ENCODE measurements around the gene PDE4D.

The PDE4D gene

DNA sequence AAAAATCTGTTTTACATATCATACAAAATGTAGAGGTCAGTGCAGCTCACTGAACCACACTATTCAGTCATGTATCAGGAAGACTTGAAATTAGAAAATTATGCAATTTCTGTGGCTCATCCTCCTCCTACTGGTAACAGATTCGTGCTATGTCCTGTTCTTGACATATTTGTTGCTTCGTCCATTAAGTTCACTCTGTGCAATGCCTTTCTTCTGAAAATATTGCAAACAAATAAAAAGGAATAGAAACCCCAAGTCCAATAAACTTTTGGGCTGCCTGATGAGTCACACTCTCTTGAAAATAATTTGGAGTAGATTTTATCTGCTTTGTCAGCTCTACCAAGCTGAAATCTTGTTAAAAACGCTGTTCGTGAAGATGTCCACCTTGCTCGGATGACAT, 919.4 kb downstream of the PDE4D start:
- peak; percentile 5 for DNase-seq (ENCODE audit: low read depth)

DNA sequence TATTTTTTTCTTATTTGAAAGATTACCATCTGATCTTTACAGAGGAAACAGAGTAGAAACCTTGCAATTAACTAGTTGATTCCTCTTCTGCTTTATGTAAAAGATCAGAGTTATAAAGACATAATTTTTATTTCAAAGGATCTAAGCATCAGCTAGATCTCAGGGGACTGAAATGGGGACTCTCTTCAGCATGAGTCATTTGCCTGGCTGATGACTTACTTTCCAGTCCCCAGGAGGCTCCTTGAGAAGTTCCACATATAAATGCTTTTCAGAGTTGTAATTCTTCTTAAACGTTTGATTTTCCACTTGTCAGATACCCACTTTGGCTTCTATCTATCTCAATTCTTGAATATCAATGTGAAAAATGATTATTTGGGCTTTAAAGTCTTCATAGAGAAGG, 921.2 kb downstream of the PDE4D start:
- TF ChIP-seq, protein P1, sequence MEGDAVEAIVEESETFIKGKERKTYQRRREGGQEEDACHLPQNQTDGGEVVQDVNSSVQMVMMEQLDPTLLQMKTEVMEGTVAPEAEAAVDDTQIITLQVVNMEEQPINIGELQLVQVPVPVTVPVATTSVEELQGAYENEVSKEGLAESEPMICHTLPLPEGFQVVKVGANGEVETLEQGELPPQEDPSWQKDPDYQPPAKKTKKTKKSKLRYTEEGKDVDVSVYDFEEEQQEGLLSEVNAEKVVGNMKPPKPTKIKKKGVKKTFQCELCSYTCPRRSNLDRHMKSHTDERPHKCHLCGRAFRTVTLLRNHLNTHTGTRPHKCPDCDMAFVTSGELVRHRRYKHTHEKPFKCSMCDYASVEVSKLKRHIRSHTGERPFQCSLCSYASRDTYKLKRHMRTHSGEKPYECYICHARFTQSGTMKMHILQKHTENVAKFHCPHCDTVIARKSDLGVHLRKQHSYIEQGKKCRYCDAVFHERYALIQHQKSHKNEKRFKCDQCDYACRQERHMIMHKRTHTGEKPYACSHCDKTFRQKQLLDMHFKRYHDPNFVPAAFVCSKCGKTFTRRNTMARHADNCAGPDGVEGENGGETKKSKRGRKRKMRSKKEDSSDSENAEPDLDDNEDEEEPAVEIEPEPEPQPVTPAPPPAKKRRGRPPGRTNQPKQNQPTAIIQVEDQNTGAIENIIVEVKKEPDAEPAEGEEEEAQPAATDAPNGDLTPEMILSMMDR (IDR thresholded peaks at IDR 0.05; ENCODE audit: insufficient read depth, low read depth, low read length, missing control alignments): no peak
- no peak for DNase-seq (ENCODE audit: low read depth)
- no peak overlapping the region for H3K4me3 ChIP-seq (ENCODE audit: low read length)

More for the DNA sequence above, 919.4 kb downstream of the PDE4D start:
- TF ChIP-seq, protein P1 (IDR thresholded peaks at IDR 0.05; ENCODE audit: insufficient read depth, low read depth, low read length, missing control alignments): no peak
- H3K4me3 ChIP-seq (ENCODE audit: low read length): no peak overlapping the region

DNA sequence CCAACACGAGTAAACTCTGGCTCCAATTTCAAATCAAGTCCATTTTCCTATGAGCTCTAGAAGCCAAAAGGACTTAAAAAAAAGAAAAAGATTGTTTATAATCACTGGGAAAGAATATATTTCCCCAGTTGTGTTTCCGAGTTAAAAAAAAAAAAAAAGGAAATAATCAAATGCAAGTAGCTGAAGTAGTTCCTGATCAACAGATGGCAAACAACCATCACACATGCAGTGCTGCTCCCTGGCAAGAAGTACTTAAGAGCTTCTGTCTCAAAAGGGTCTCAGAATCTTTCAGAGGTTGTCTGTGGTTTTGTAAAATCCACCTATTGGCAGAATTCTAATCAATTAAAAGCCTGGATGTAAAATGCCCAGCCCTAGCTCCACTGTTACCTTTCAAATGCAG, 922.8 kb downstream of the PDE4D start:
- no peak for DNase-seq (ENCODE audit: low read depth)
- H3K4me3 ChIP-seq (ENCODE audit: low read length): no peak overlapping the region
- TF ChIP-seq, protein P1 (IDR thresholded peaks at IDR 0.05; ENCODE audit: insufficient read depth, low read depth, low read length, missing control alignments): no peak

DNA sequence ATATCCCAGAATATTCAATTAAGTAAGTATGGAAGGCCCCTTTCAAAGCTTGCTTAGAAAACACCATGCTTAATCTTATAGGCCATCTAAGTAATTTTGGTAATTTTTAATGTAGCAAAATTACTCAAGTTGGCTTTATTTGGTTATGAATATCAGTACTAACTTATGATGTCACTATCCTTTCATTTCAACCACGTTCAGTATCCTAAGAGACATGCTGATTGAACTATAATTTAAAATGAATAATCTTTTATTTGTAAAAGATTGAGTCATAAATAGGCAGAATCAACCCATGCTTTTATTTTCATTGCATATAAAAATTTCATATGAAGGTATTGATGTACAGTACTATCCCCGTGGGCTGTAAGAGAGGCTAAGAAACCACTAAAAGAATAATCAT, 923.7 kb downstream of the PDE4D start:
- TF ChIP-seq, protein P1 (IDR thresholded peaks at IDR 0.05; ENCODE audit: insufficient read depth, low read depth, low read length, missing control alignments): no peak
- no peak overlapping the region for H3K4me3 ChIP-seq (ENCODE audit: low read length)
- DNase-seq (ENCODE audit: low read depth): no peak

DNA sequence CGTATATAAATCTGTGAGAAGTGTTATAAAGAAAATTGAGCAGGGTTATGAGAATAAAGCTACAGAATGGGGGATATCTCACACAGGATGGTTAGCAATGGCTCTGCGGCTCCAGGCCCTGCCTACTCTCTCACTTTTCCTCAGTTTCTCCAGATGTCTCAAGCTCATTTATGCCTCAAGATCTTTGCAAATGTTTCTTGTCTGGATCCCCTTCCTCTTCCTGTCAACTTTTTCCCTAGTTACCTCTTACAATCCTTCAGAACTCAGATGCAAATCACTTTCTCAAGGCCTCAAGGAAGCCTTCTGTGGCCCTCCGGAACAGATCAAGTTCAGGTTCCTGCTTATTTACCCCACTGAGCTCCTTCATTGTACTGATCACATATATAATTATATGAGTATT, 924.3 kb downstream of the PDE4D start:
- H3K4me3 ChIP-seq (ENCODE audit: low read length): no peak overlapping the region
- no peak for DNase-seq (ENCODE audit: low read depth)
- TF ChIP-seq, protein P1 (IDR thresholded peaks at IDR 0.05; ENCODE audit: insufficient read depth, low read depth, low read length, missing control alignments): no peak

DNA sequence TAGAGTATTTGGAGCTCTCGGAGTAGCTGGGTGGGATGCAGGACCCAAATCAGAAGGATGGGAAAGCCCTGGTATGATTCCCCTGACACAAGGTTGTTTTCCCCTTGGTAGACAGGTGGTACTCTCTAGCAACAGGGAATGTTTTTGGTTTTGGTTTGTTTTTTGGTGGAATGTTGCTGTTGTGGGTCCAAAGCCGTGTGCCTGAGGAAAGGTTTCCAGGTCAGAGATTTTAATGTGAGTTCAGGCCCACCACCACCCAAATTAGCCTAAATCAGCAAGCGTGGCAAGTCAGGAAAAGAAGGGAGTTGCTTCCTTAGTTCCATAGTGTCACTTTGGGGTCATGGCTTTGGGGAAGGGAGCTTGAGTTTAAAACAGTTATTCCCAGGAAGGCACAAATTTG, 925.2 kb downstream of the PDE4D start:
- TF ChIP-seq, protein P1 (IDR thresholded peaks at IDR 0.05; ENCODE audit: insufficient read depth, low read depth, low read length, missing control alignments): no peak
- DNase-seq (ENCODE audit: low read depth): no peak
- no peak overlapping the region for H3K4me3 ChIP-seq (ENCODE audit: low read length)

DNA sequence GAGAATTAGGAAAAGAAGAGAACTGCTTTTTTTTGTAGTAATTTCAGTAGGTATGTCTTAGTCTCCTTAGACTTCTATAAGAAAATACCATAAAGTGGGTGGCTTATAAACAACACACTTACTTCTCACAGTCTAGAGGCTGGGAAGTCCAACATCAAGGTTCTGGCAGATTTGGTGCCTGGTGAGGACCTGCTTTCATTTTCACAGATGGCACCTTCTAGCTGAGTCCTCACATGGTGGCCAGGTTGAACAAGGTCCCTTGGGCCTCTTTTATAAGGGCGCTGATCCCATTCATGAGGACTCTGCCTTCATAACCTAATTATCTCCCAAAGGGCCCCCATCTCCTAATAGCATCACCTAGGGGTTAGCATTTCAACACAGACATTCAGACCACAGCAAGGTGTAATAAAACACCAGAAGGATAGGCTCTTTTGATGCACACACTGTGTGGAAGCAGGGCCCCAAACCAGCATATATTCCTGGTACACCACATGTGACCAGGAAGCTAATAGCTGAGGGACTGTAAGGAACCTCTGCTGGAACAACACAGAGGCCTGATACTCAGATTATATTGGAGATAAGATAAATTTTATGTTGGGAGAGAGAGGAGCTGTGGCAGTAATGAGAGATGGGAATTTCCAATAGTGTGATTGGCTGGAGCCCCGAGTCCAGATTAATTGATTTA, 925.8 kb downstream of the PDE4D start:
- TF ChIP-seq, protein P1 (IDR thresholded peaks at IDR 0.05; ENCODE audit: insufficient read depth, low read depth, low read length, missing control alignments): no peak
- no peak for DNase-seq (ENCODE audit: low read depth)

More for the DNA sequence above, 925.8 kb downstream of the PDE4D start:
- H3K4me3 ChIP-seq (ENCODE audit: low read length): no peak overlapping the region

Data from epithelial cell of esophagus (primary cell).